Activated naive CD4-positive, alpha-beta T cell (primary cell): Measurements from ENCODE around the gene RNF157.
"Not testable (repeated sequence)": the region's sequence is repeated elsewhere in the genome, so short reads cannot be mapped to it uniquely, and the experiment has no call there.

Source experiments
- DNase-seq, 4 experiments: peaks; one replicate each; lab custom pipeline; 2025; lab: John Stamatoyannopoulos, UW

Gene RNF157

DNA sequence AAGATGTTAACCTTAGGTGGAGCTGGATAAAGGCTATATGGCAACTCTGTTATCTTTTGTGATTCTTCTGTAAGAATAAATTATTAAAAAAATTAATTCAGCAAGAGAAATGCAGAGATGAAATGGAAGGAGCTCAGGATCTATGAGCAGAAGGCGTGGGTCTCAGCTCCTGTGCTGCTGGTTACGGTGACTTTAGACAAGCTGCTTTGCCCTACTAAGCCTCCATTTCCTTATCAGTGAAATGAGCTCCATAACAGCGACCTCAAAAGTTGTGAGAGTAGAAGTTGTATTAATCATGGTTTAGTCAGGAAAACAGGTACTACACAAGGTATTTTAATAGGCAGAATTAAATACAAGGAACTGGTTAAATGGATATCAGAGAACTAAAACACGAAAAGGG is 51.0 kb downstream of the RNF157 start:
- no peak for DNase-seq

DNA sequence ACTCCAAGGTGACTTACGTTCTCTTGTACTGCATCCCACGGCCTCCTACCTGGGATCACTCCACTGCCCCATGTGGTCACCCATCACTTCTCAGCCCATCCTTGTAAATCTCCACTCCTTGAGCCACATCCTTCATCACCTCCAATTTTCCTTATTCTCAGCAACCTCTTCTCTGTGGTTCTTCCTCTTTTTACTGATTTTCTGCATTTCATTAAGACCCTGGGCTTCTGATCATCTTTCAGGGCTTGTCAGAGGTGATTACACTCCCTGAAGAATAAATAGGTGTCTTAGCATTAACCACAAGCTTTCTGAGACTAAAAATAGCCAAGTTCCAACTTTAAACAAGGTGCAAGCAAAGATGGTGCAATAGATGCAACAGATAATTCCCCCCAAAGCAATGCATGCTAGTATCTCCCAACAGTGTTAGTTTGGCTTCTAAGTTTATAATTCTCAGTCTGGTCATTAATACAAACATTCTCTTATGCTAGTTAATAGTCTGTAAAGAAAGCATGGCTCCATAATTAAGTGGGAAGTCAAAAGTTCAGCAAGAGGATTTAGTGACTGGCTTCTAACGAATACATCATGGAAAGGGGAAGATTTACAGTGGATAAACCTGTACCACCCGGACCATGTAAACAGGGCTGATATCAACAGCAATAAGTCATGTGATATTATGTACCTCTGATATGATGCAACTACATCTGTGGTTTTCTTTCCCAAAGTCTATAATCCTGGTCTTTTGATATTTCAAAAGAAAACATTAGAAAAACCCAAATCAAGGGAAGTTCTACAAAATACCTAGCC is 51.9 kb downstream of the RNF157 start:
- DNase-seq: no peak

DNA sequence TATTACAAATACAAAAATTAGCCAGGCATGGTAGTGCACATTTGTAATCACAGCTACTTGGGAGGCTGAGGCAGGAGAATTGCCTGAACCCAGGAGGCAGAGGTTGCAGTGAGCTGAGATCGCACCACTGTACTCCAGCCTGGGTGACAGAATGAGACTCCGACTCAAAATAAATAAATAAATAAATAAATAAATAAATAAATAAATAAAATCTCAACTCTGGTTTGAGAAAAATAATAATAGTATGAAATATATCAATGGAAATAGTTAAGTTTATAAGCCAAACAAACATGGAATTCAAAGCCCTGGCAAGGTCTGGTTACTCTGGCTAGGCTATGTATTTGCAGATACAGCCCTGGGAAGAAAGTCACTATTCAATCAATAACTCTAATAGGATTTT is 53.5 kb downstream of the RNF157 start:
- not testable (repeated sequence) for DNase-seq

DNA sequence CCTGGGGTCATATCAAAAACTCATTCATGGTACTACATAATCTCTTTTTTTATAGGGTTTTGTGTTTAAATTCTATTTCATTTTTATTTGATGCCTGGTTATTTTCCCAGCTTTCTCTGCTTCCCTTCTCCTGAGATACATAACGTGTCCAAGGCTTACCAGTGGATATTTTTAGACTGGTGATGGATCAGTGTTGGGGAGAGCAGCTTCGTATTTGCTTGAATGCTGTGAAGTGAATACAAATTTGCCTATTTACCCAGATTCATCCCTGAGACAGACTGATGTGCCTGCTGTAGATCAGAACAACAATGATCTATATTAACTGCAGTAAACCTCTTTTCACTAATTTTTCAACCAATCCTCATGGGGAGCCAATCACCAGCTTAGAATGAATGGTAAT is 56.0 kb downstream of the RNF157 start:
- DNase-seq: no peak

DNA sequence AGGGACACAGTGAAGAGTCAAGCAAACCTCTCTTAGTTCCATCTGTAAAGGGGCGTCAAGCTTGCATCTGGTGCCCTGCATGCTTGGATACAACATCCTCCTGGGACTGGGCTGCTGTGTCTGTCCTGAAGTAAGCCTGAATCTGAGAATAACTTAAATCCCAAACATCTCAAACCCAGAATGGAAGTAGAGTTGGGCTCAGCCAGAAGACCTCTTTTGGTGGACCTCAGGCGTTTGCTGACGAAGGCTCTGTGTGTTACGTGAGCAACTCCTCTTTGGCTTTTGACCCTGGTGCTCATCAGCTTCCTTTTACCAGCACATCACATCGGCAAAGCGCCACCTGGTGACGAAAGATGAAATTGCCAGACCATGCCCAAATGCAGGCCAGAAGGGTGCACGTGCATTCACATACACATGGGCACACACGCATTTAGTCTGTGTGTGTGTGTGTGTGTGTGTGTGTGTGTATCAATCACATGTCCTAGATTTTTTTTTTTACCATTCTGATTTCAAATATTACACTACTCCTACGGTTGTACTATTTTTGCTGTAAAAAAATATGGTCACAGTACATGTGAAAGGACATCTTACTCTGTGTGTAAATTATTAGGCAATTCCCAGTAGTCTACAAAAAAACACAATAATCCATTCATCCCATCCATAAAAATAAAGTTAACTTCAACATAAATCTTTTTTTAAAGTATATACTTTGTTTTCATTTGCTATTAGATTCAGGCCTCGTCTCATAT is 58.1 kb downstream of the RNF157 start:
- DNase-seq: peak; percentile 89 to 96 (median 93)

DNA sequence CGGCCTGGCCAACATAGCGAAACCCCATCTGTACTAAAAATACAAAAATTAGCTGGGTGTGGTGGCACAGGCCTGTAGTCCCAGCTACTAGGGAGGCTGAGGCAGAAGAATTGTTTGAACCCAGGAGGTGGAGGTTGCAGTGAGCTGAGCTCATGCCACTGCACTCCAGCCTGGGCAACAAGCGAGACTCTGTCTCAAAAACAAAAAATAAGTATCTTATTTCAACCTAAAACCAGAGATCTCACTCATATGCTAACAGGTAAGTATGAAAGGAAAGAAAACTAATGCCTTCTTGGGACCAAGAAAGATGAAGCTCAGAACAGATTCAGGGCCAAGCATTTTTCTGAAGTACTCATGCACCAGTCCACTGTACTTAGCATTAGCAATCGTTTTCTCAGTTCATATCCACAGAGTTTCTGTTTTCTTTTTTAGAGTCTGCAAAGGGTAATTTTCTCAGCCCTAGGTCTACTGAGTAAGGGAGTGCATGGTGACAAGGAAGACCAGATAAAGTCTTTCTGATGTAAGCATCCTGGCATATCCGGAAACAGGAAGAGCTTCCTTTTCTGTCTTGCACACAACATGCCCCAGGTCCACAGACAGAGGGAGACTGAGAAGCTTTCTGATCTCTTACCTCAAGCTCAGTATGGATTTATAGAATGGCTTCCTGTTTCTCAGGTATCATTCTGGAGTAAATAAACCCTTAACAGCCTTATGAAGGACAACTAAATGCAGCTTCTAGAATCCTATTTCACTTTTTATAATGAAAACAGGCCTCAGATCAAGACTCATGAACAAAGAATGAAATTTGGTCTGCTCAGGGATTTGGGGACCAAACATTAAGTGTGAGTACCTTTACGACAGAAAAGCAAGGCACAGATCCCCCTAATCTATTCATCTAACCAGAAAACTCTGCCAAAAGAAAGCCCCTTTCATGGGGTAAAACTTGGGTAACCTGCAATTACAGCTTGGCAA is 60.5 kb downstream of the RNF157 start:
- DNase-seq: no peak

DNA sequence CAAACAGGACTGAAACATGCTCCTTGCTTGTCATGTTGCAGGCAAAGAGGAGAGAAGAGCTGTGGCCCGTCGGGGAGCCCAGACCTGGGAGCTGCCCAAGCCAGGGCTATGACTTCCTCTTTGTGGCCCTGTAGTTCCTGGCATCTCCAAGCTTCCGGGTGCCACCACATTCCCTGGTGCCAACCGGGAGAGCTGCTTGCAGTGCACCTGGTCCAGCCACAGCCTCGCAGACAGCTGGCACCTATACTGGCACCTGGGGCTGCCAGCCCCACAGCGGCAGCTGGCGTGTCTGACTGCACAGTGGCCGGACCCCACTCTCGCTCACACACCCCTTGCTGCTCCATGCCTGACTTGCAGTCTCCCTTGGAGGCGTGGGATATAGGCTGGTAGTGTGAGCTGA is 62.2 kb downstream of the RNF157 start:
- DNase-seq: no peak

DNA sequence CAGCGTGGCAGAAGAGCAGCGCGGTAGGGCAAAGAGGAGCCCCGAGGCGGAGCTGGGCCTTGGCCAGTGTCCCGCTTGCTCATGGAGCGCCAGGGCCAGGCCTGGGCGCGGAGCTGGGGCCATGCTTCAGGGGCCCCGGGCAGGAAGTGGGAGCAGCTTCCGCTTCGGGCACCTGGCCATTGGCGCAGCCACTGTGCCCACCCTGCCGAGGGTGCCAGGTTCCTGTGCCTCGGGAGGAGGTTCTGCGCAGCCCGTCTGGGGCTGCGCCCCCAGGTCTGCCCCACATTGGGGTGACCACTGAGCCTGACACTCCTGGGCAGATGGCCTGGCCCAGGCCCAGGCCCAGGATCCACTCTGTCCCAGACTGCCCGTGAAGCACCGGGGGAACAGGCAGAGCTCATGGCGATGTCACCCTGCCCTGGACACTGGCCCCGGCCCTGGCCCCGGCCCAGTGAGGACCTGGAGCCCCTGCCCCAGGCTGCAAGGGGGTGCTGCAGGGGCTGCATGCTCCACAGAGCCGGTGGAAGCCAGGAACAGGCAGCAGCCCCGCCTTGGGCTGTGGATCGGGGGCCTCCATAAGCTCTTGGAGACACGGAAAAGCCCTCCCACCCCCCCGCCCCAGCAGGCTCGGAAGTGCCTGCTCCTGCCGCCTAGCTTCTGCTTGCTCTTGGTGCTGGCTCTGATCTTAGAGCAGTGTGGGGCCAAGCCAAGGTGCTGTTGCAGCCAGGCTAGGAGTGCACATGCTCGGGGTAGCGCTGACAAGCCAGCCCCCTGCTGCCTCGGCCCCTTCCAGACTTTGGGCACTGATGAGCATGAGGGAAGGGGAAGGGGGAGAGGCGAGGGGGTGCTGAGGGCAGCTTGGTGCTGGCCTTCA is 63.4 kb downstream of the RNF157 start:
- no peak for DNase-seq

DNA sequence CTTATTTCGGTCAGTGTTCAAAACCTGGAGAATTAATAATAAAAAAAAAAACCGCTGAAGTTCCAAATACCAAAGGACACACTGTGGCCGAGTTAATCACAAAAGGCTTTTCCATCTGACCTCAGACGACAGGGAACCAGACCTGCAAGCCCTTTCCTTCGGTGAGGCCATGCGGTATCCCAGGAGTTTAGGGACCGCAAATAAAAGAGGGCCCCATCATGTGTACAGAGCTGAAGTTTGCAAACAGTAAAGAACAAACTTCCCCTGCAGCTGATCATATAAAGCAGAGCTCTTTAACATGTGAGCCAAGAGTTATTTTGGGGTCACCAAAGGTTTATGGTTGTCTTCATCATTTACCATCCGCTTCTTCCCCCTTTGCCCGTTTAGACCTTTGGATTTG is 66.3 kb downstream of the RNF157 start:
- no peak for DNase-seq

DNA sequence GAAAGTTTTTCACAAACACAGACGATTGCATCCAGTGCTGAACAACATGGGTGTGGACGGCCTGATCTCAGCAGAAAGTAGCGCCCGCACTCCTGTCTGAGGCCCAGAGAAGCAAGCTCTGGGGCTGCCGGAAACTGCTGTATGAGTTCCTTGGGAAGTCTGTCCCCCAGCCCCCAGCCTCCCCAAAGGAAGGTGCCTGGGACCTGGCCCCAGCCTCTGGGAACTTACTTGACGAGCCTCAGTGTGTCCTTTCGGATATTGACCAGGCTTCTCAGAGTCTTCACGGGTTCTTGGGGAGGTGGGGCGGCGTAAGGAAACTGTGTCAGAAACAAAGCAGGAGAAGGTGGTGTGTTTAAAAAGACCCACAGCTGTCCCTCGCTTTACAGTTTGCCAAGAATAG is 66.8 kb downstream of the RNF157 start:
- DNase-seq: no peak

DNA sequence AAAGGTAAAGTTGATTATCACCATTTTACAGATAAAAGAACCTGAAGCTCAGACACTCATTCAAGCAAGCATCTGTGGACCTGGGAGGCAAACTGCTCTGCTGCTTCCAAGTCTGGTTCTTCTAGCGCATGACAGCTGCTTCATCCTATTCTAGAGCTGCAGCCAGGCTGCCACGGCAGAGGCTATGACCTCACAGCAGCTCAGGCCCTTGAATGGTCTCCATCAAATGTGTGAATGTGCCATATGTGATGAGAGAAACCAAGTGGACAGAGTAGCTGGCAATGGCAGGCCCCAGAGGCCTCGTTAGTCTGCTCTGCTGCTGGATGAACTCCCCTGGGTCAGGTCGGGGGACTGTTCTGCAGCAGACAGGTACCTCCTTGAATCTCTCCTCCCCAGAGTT is 68.6 kb downstream of the RNF157 start:
- no peak for DNase-seq

DNA sequence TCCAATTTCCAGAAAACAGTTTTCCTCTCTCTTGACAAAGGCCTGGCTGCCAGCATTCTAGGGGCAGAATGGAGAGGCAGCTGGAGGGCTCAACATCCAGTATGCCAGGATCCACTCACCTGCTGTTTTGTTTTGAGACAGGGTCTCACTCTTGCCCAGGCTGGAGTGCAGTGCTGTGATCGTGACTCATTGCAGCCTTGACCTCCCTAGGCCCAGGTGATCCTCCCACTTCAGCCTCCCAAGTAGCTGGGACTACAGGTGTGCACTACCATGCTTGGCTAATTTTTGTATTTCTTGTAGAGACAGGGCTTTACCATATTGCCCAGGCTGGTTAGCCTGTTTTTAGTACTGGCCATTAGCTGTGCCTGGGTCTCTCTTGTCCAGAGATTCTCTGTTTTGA is 70.2 kb downstream of the RNF157 start:
- no peak for DNase-seq

DNA sequence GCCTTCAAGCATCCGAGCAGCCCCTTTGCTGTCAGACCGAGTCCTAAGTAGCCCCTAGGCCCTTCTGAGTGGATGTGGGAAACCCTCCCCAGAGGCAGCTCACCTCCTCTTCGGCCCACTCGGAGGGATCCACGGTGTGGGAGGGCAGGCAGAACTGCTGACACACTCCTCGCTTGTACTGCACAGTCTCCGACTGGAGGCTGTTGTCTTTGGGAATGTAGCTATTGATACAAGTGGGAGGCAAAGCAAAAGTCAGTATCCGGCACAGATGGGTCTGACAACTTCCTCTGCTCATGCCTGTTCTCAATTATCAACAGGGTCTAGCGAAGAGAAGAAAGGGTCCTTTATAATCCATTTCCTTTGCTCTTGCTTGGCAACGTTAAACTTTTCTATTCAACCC is 73.4 kb downstream of the RNF157 start:
- no peak for DNase-seq

DNA sequence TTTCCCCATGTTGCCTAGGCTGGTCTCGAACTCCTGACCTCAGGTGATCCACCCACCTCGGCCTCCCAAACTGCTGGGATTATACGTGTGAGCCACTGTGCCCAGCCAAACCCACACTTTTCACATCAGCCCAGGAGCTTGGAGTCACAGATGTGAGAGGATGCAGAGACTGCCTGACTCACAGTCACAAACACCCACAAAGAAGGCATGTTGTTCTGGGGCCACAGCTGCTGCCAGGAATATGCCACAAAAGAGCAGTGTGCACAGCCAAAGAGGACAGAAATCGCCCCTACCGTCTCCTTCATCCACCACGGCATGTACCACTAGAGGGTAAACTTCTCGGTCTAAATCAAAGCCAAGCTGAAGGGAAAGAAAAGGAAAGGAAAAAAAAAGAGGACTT is 74.1 kb downstream of the RNF157 start:
- no peak for DNase-seq

DNA sequence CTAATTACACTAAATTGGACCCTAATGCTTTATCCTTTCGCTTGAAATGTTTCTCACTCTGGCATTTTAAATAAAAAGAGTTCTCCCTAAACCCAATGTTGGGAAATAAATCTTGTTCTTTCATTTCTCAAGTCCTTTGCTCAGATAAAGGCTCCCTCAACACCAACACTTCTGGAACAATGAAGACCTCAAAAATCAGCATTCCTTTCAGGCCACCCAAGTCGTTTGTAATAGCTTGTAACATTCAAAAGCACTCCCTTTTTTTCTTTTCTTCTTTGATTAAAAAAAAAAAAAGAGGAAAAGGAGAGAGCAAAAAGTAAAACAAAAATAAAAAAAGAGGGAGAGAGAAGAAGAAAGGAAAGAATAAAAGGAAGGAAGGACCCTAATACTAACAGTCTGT is 76.0 kb downstream of the RNF157 start:
- DNase-seq: no peak

DNA sequence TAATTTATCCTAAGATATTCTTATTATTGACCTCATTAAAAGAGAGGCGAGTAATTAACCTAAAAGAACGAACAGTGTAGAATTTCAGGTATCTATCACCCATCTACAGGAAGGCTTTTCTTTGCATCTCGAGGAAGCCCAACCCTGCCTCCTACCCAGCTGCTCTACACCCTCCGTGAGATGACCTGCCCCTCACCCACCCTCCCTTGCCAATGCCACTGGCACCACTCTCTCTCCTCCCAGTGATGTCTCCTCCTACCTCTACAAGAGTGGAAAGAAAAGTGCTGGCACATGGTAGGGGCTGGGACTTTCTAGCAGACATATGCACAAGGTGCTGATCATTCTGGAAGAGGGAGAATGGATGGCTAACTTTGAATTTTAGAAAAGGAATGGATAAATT is 76.4 kb downstream of the RNF157 start:
- no peak for DNase-seq

DNA sequence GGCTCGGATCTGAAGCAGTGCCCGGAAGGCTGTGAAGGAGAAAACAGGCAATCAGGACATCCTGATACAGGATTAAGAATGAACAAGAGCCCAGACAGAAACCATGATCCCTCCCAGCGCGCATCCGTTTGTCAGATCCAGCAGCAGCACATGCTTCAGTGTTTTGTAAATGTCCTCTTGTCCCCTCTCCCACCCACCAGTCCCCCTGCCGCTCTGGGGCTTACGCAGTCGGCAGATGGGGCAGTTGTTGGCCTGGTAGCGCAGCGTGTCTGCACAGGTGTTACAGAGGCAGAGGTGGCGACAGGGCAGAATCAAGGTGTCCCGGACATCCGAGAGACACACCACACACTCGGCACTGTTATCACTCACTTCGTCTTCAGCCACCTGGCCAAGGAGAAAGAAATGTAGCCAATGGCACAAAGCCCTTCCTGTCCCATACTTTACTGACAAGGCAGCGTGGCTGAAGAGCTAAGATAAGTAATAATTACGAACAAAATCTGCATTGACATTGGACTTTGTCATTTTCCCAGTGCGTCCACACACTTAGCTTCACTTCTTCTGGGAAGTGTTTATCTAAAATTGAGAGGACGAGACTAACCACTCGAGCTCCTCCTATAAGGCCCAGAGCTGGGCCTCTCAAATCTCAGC is 78.5 kb downstream of the RNF157 start:
- DNase-seq: no peak

DNA sequence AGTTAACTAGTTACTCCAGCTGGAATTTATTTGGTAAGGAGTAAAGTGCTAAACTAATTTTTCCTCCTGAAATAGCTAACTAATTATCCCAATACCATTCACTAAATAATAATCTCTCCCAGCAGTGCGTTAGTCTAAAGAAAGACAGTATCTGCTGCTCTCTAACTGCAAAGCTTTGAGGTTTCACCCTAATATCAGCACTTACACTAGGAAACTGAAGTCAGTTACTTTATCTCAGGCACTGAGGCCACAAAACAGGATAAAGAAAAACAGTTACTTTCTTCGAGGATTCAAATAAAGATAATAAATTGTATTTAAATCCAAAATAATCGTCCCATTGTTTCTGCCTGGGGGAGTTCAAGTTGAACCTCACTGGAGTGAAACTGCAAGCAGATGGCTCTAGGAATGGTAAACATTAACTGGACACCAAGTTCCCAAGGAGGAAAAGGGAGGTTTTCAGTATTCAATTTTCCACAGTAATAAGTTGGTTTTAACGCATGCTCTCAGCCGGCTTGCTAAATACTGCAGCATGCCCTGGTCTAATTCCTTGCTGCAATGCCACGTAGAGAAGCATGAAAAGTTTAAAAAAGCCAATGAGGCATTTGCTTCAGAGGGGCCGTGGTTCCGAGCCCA is 79.3 kb downstream of the RNF157 start:
- DNase-seq: no peak

DNA sequence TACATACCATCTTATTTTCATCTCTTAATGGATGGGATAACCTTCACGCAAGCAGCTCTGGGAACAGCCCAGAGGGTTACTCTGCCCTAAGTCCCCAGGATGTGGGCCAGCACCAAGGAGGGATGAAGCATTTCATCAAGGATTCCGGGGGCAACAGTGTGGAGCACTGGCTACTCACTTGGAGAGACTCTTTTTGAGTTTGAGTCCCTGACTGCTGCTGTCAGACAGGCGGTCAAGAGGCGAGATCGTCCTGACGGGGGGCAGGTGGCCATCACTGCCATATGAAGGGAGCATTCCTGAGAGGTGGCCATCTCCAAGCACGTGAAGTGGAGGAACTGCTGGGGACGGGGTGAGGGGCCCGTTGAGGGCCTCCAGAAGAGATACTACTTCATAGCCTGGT is 81.1 kb downstream of the RNF157 start:
- DNase-seq: no peak

DNA sequence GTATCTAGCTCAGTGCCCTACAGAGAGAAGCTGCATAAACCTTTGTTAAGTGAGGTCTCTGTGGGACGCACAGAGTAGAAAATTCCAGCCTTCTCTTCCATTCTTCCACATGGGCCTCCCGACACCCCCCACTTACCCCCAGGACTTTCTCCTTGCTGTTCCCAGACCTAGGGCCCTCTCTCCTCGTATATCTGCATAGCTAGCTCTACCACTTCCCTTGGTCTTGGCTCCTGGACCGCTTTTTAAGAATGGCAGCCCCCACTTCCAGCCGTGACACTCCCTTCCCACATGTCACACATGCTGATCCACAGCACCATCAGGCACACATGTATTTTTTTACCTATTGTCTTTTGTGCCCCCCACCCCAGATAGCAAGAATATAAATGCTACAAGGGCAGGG is 82.5 kb downstream of the RNF157 start:
- no peak for DNase-seq

DNA sequence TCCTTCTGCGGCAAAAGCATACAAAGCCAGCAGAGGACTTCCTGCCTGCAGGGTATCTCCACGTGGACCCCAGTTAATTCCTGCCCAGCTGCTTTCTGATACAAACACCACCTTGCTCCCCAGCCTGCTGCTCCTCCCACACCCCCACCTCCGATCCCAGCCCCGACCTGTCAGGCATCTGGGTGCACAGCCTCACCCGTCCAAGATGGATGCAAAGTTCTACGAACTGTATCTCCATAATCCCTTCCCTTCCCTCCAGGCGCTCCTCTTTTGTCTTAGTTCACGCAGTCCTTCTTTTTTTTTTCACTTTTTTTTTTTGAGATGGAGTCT is 83.7 kb downstream of the RNF157 start:
- DNase-seq: no peak
